ENCODE data around the gene MYG1. TPM values are rescaled to one million over a fixed set of nuclear protein-coding genes. Genes with fewer than 3 reads are reported as not detected.

MYG1 gene
- total RNA-seq, 1 experiment from 2014 or later: 91.8 TPM

- WGBS (ENCODE audit: extremely low coverage, insufficient read length, low lambda C conversion rate): no CpG with 5 or more reads among the region's 3 CpGs
- H3K14ac ChIP-seq (ENCODE audit: insufficient read depth, low read length): no peak overlapping the region
- no peak overlapping the region for H2BK20ac ChIP-seq (ENCODE audit: low read depth, low read length, poor library complexity, severe bottlenecking)
- H2BK12ac ChIP-seq (ENCODE audit: insufficient read length, low read depth, low read length): no peak overlapping the region
- no peak overlapping the region for H2AK5ac ChIP-seq (ENCODE audit: insufficient read length, low read length)
- Mint-ChIP-seq H3K4me3 (peak overlapping the region in 1 of 2 experiments; percentile 77; a peak in 3 of 5 replicates), H3K36me3 (ENCODE audit: insufficient read depth in 1 of 3, low read depth in 3 of 3) (no peaks in the 10 kb centered on the region), H3K27ac (no peak overlapping the region), H3K4me1 (peaks cover 19 to 20% of the 10 kb centered on the region in 2 experiments), H3K9me3 (no peaks in the 10 kb centered on the region; a peak in 1 of 5 replicates), H3K27me3 (ENCODE audit: low read depth) (peaks cover 71% of the 10 kb centered on the region)
- no peak overlapping the region for H3K27ac ChIP-seq (ENCODE audit: insufficient read length, low read depth, low read length)
- no peaks in the 10 kb centered on the region for H3K79me2 ChIP-seq (ENCODE audit: insufficient read depth, low read length)
- H4K20me1 ChIP-seq (ENCODE audit: control insufficient read depth, insufficient read depth, insufficient read length): no peaks in the 10 kb centered on the region
- H2BK15ac ChIP-seq (ENCODE audit: low read depth, low read length): no peak overlapping the region
- no peak overlapping the region for H3K56ac ChIP-seq (ENCODE audit: insufficient read length, low read depth, low read length)
- H2BK120ac ChIP-seq (ENCODE audit: low read depth, low read length, poor library complexity, severe bottlenecking): no peak overlapping the region
- TF ChIP-seq, protein P1, sequence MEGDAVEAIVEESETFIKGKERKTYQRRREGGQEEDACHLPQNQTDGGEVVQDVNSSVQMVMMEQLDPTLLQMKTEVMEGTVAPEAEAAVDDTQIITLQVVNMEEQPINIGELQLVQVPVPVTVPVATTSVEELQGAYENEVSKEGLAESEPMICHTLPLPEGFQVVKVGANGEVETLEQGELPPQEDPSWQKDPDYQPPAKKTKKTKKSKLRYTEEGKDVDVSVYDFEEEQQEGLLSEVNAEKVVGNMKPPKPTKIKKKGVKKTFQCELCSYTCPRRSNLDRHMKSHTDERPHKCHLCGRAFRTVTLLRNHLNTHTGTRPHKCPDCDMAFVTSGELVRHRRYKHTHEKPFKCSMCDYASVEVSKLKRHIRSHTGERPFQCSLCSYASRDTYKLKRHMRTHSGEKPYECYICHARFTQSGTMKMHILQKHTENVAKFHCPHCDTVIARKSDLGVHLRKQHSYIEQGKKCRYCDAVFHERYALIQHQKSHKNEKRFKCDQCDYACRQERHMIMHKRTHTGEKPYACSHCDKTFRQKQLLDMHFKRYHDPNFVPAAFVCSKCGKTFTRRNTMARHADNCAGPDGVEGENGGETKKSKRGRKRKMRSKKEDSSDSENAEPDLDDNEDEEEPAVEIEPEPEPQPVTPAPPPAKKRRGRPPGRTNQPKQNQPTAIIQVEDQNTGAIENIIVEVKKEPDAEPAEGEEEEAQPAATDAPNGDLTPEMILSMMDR (conservative IDR thresholded peaks at IDR 0.05): no peak
- no peak overlapping the region for H4K5ac ChIP-seq (ENCODE audit: insufficient read length, low read depth, low read length)
- H3T11ph ChIP-seq (ENCODE audit: low read length): no peak overlapping the region
- no peaks in the 10 kb centered on the region for H3K27me3 ChIP-seq (ENCODE audit: insufficient read depth, low read length)
- H3K23ac ChIP-seq (ENCODE audit: insufficient read length, low read depth, low read length): no peak overlapping the region
- H3K4ac ChIP-seq (ENCODE audit: low read depth, low read length): no peak overlapping the region
- no peak overlapping the region for H3K9ac ChIP-seq (ENCODE audit: extremely low read depth, insufficient read length, low read length)
- H3K23me2 ChIP-seq (ENCODE audit: insufficient read length, low read depth, low read length, poor library complexity, severe bottlenecking): peaks cover 15% of the 10 kb centered on the region
- no peaks in the 10 kb centered on the region for H3K79me1 ChIP-seq (ENCODE audit: insufficient read depth, low read depth, low read length, poor library complexity, severe bottlenecking)
- H4K8ac ChIP-seq (replicated peaks; ENCODE audit: insufficient read length, low read depth, low read length): no peak overlapping the region
- no peak for DNase-seq
- H4K91ac ChIP-seq (ENCODE audit: insufficient read length, low read depth, low read length): no peak overlapping the region
- no peak overlapping the region for H3K4me2 ChIP-seq (ENCODE audit: insufficient read depth, insufficient read length, low read length)
- no peaks in the 10 kb centered on the region for H3K4me1 ChIP-seq (ENCODE audit: insufficient read depth, low read length)
- no peak overlapping the region for H2BK5ac ChIP-seq (ENCODE audit: insufficient read length, low read length)
- H3K9me3 ChIP-seq (ENCODE audit: control insufficient read depth, low read depth, low read length): no peaks in the 10 kb centered on the region
- H3K18ac ChIP-seq (ENCODE audit: insufficient read length, low read depth, low read length): no peak overlapping the region
- H2AFZ ChIP-seq (ENCODE audit: low read length): no peak overlapping the region
These were observed 44.0 kb downstream of the MYG1 start for GRCh38 chr12:53343449-53343848.

Data from H9 (cell line).